Stimulated activated CD8-positive, alpha-beta memory T cell treated with anti-CD3 and anti-CD28 coated beads, Interleukin-12 subunit alpha, Interleukin-12 subunit beta, amount 100 ng/mL, for 4 hours (primary cell): ENCODE data around the gene NISCH.
"Not testable (repeated sequence)": the region's sequence is repeated elsewhere in the genome, so short reads cannot be mapped to it uniquely, and the experiment has no call there.

ENCODE experiments used
- DNase-seq: peaks from one replicate; pipeline ENCODE4 v3.0.0-alpha.2; 2020; ENCODE audit warnings: low read depth

The NISCH gene

DNA sequence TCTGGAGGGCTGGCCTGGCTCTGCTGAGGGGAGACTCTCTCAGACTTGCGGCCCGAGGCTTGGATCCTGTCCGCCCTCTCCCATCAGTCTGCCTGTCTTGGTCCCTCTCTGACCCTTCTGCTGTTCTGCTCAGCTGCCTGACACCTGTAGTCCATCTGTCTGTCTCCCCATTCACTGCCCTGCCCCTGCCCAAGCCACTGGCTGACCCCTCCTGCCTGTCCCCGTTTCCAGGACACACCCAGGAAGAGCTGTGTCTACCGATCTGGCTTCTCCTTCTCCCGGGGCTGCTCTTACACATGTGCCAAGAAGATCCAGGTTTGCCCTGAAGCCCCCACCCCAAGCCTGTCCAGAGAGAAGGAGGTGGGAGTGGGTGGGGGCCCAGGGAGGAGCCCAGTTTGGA, 59.8 kb downstream of the NISCH start:
- DNase-seq: no peak

DNA sequence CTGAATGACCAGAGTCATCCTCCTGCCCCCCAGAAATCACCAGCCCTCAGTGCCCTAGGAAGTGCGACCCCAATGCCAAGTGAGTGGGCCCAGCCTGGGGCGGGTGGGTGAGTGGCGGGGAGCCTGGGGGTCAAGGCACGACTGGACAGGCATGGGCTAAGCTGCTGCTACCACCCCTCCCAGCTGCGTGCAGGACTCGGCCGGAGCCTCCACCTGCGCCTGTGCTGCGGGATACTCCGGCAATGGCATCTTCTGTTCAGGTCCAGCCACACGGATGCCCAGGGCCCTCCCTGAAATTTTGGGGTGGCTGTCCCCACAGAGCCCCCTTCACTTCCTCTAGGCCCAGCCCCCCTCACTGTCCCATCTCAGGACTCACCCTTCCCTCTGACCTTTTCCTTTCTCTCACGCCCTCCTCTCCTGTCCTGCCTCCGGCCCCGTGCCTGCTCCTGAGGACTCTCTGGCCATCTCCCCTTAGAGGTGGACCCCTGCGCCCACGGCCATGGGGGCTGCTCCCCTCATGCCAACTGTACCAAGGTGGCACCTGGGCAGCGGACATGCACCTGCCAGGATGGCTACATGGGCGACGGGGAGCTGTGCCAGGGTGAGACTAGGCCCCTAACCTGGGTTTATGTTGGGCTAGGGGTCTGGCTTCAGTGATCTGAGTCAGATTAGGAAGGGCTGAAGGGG, 61.2 kb downstream of the NISCH start:
- no peak for DNase-seq

DNA sequence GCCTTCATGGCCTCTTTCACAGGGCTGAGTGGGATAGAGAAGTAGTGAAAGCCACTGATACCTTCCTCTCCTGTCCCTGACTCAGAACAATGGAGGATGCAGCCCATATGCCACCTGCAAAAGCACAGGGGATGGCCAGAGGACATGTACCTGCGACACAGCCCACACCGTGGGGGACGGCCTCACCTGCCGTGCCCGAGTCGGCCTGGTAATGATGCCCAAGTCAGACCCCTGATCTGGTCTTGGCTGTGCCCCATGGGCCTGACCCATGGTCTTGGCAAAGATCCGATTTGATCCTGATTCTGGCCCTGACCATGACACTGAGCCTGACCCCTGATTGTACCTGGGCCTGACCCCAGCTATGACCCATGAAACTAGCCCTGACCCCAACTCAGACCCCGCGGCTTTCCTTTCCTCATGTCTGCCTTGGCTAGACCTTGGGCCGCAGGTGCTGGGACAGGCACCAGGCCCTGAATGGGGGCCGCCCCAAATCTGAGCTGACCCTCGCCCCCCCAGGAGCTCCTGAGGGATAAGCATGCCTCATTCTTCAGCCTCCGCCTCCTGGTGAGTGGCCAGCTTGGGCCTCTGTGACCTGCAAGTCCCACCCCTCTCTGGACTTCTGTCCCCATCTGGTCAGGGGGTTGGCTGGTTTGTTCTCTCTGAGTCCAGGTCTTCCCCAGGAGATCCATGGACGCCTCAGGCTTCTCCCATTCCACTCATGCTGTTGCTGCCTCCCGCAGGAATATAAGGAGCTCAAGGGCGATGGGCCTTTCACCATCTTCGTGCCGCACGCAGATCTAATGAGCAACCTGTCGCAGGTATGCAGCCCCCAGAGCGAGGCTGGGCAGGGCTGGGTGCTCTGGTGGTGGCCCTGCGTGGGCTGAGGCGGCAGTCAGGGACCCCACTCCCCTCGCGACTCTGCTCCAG, 62.7 kb downstream of the NISCH start:
- no peak for DNase-seq

DNA sequence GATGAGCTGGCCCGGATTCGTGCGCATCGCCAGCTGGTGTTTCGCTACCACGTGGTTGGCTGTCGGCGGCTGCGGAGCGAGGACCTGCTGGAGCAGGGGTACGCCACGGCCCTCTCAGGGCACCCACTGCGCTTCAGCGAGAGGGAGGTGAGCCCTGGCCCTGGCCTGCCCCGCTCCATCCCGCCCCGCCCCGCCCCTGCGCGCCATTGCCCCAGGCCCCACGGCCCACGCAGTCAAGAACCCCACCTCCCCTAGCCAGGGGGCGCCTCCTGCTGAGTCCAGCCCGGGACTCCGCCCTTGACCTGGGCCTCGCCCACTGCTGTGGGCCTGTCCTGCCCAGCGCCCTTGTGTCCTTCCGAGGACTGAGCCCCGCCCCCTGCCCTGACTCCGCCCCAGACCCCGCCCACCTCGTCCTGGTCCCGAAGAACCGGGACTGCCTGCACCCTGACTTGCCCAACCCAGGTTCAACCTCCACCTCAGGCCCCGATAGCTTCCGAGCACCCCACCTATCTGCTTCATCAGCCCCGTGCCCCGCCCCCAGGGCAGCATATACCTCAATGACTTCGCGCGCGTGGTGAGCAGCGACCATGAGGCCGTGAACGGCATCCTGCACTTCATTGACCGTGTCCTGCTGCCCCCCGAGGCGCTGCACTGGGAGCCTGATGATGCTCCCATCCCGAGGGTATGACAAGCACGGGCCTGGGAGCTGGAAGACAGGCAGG, 63.5 kb downstream of the NISCH start:
- no peak for DNase-seq

DNA sequence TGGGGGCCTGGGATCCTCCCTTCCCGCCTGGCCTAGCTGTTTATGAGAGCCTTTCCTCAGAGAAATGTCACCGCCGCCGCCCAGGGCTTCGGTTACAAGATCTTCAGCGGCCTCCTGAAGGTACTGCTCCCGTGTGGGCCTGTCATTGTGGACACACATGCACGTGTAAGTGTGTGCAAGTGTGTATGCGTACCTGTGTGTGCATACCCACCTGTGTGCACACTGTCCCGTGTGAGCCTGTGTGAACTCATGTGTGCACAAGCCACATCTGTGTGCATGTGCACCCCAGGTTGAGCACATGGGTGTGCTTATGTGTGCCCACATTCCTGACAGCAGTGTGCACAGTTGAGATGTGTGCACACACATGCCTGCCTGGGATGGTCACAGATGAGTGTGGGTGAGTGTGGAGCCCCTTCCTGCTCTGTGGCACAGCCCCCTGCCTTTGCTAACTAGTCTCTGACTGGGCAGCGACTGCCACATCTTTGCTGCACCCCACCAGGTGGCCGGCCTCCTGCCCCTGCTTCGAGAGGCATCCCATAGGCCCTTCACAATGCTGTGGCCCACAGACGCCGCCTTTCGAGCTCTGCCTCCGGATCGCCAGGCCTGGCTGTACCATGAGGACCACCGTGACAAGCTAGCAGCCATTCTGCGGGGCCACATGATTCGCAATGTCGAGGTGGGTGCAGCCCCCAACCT, 64.2 kb downstream of the NISCH start:
- no peak for DNase-seq

DNA sequence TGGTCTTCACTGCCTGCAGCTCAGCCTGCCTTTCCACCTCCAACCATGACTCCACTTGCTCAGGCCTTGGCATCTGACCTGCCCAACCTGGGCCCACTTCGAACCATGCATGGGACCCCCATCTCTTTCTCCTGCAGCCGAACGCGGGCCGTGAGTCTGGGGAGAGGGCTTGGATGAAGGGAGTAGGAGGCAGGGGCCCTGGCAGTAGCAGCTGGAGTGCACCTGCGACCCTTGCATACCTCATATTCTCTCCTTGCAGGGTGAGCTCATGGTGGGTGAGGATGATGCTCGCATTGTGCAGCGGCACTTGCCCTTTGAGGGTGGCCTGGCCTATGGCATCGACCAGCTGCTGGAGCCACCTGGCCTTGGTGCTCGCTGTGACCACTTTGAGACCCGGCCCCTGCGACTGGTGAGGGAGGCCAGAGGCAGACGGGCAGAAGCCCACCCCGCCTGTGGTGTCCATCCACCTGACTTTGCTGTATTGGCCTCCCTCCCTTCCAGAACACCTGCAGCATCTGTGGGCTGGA, 64.8 kb downstream of the NISCH start:
- no peak for DNase-seq

DNA sequence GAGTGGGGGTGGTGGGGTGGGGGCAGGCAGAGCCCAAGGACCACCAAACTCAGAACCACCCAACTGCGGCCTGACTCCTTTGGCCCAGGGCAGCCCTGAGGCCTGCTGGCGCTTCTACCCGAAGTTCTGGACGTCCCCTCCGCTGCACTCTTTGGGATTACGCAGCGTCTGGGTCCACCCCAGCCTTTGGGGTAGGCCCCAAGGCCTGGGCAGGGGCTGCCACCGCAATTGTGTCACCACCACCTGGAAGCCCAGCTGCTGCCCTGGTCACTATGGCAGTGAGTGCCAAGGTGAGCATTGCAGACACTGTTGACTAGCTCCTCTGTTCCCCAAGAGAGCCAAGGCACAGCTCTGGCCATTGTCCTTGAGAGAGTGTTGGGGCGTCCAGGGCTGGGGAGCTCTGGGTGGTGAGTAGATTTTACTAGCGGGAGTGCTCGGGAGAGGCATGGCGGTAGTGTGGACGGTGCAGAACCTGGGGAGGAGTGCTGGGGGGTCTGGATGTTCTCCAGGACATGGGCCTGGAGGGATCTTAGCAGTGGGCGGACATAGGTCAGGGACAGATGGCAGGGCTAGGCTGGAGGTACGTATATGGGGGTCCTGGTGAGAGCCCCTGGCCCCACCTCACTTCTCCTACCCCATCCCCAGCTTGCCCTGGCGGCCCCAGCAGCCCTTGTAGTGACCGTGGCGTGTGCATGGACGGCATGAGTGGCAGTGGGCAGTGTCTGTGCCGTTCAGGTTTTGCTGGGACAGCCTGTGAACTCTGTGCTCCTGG, 65.5 kb downstream of the NISCH start:
- DNase-seq: no peak

DNA sequence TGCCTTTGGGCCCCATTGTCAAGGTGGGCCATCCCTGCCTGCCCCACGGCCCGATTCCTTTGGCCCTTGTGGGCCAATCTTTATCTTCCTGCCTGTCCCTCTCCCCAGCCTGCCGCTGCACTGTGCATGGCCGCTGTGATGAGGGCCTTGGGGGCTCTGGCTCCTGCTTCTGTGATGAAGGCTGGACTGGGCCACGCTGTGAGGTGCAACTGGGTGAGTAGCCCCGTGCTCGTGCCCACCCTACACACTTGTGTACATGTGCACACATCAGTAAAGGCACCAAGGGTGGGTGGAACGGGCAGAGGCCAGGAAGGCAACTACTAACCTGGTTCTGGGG, 66.1 kb downstream of the NISCH start:
- no peak for DNase-seq

DNA sequence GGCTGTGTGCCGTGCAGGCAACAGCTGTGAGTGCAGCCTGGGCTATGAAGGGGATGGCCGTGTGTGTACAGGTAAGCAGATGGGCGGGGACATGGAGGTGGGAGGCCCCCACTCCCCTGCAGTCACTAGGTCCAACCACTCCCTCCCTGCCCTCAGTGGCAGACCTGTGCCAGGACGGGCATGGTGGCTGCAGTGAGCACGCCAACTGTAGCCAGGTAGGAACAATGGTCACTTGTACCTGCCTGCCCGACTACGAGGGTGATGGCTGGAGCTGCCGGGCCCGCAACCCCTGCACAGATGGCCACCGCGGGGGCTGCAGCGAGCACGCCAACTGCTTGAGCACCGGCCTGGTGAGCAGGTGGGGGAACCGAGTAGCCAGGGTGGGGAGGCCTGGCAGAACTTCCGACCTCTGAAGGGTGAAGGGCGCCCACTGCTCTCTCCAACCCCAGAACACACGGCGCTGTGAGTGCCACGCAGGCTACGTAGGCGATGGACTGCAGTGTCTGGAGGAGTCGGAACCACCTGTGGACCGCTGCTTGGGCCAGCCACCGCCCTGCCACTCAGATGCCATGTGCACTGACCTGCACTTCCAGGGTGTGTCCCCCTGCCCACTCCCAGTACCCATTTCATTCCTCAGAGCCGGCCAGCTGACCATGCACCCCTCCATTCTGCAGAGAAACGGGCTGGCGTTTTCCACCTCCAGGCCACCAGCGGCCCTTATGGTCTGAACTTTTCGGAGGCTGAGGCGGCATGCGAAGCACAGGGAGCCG, 66.7 kb downstream of the NISCH start:
- no peak for DNase-seq

DNA sequence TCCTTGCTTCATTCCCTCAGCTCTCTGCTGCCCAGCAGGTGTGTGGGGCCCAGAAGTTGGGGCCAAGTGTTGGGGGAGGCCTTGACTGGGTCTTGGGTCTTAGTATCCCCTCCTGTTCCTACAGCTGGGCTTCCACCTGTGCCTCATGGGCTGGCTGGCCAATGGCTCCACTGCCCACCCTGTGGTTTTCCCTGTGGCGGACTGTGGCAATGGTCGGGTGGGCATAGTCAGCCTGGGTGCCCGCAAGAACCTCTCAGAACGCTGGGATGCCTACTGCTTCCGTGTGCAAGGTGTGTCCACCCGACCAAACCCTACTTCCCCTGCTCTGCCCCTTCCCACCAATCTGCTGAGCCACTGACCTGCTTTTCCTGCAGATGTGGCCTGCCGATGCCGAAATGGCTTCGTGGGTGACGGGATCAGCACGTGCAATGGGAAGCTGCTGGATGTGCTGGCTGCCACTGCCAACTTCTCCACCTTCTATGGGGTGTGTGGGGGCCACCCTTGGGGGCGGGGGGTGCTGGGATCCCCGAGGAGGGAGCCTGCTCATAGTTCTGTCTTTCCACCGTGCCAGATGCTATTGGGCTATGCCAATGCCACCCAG, 67.3 kb downstream of the NISCH start:
- no peak for DNase-seq

DNA sequence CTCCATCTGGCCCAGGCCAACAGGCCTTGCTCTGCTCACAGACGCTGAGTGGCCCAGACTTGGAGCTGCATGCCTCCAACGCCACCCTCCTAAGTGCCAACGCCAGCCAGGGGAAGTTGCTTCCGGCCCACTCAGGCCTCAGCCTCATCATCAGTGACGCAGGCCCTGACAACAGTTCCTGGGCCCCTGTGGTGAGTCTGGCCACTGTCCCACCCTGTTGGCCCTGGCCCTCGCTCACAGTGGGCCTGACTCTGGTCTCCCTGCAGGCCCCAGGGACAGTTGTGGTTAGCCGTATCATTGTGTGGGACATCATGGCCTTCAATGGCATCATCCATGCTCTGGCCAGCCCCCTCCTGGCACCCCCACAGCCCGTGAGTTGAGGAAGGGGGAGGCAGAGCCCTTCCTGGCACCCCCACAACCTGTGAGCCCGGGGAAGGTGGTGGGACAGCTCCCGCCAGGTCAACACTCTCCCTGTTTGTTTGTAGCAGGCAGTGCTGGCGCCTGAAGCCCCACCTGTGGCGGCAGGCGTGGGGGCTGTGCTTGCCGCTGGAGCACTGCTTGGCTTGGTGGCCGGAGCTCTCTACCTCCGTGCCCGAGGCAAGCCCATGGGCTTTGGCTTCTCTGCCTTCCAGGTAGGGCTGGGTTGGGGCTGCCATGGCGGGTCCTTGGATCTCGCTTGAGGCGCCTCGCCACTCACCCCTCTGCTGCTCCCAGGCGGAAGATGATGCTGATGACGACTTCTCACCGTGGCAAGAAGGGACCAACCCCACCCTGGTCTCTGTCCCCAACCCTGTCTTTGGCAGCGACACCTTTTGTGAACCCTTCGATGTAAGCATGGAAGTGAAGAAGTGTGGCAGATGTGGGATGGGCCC, 68.2 kb downstream of the NISCH start:
- no peak for DNase-seq

DNA sequence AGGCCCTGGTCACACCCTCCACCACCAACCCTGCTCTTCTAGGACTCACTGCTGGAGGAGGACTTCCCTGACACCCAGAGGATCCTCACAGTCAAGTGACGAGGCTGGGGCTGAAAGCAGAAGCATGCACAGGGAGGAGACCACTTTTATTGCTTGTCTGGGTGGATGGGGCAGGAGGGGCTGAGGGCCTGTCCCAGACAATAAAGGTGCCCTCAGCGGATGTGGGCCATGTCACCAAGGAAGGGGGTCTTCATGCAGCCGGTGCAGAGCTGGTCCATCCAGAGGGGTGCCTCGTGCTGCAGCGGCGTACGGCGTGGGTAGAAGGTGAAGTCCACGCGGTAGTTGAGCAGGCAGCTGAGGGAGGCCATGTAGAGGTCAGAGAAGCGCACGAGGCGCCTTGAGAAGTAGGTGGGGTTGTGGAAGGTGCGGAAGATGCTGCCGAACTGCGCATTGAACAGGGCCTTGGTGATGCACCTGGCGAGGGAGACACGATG, 68.9 kb downstream of the NISCH start:
- DNase-seq: no peak

DNA sequence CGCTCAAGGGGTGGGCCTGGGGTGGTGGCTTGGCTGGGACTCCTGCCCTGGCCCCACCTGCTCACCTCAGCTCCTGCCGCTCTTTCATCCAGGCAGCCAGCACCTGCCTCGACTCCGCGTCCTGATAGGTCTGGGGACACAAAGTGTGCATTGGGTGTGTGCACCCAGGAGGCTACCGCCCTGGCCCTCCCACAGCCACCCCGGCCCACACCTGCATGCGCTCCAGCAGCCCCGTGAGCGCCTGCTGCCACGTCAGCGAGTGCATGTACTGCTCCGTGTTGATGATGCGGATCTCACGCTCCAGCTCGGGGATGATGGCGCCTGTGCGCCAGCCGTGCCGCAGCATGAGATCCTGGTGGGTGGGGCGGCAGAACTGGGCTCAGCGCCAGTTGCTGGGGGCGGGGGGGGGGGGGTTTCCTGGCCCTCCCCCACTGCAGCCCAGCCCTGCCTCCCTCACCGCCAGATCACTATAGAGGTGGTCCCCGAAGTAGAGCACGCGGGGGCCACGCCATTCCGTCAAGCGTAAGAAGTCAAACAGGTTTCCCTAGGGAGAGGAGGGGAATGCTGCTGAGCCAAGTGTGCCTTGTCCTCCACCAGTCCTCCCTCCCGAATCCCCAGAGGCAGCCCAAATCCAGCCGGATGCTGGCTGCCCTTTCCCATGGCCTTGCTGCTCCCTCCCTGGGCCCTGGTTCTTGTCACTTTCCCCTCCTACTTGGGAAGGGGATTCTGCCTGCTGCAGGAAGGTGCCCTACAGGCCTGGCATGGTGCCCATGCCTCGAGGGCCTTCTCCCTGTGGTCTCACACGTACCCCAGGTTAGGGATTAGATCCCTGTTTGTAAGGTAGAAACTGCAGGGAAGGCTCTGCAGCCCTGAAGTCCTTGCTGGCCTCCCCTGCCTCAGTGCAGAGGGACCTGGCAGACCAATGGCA, 69.6 kb downstream of the NISCH start:
- no peak for DNase-seq

DNA sequence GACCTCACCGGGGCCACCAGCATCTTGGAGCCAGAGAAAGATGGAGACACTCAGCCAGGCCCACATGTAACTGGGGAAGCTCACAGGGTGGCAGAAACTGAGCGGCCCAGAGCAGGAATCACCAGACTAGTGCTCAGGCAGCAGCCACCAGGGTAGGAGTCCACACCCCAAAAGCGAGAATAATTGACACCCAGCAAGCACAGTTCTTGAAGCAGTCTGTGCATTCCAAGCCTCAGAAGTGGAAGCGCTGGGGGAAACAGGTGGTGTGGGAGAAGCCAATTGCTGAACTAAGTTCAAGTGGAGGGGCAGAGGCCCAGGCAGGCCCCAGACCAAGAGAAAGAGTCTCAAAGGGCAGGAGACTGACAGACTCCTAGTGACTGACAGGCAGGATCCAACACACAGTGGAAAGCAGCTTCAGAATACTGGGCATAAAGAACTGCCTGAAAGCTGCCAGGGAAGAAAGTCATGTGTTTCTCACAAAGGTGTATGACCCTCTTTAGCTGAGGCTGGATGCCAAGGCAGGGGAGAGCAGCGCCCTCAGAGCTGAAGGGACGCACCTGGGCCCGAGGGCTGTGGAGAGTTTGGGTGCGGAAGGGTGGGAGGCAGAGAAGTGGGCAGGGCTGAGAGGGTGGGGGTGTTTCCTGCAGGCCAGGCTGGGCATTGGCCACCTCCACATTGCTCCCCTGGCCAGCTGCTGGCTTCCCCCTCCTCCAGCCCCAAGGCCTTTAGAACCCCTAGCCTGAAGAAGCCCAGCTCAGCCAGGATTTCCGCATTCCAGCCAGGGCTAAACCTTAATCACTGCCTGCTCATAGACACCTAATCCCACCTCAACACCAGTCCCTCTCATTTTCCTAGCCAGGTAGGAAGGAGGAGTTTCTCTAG, 70.5 kb downstream of the NISCH start:
- no peak for DNase-seq

DNA sequence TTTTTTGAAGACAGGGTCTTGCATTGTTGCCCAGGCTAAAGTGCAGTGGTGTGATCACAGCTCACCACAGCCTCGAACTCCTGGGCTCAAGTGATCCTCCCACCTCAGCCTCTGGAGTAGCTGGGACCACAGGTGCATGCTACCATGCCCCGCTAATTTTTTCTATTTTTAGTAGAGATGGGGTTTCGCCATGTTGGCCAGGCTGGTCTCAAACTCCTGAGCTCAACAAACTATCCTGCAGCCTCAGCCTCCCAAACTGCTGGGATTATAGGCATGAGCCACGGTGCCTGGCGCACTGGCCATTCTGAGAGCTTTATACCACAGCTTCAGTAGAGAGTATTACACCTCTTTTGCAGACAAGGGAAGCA, 71.3 kb downstream of the NISCH start:
- DNase-seq: not testable (repeated sequence)

DNA sequence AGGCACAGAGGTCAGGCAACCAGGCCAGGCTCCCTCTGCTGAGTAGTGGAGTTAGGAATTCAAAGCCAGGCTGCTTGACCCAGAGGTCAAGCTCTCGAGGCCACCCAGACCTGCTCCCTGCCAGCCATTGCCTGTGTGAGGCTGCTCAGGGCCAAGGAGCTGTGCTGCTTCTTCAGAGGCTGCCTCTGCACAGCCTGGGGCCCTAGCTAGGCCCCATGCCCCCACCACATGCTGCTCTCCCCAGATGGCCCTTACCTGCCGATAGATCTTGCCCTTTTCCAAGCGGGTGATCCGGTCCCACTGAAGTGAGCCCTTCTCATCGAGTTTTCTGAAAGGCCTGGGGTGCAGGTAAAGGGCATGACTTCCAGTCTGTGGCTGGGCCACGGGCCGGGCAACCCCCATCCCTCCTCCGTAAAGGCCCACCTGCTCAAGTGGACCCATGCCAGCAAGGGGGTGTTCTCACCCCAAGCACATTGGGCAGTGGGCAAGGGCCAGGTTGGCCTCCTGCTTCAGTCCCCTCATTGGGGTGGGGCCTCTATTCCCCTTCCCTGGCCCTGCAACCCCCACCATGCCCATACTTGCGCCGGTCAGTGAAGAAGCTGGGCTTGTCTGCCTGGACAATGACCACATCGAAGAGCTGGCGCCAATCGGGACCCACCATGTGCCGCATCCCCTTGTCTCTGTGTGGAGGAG, 71.8 kb downstream of the NISCH start:
- no peak for DNase-seq
